ENCODE measurements around the gene WDR86. TPM values are rescaled to one million over a fixed set of nuclear protein-coding genes. Genes with fewer than 3 reads are reported as not detected.

Gene WDR86
- total RNA-seq, 1 experiment from 2014 or later: 24.4 TPM

- peak; percentile 46 for ATAC-seq
- no peaks in the 10 kb centered on the region for H3K36me3 Mint-ChIP-seq
- H3K27me3 Mint-ChIP-seq (ENCODE audit: low read depth): peaks cover 39% of the 10 kb centered on the region
- ChIA-PET POLR2A (interaction anchor here (0.9 kb wide), 1 partner anchor 26 kb away, joined by 3 read pairs; no protein-coding TSS in a partner anchor), CTCF (interaction anchor here (0.6 to 3.2 kb wide), 6 partner anchors 9 to 391 kb away, joined by 3 to 22 read pairs (median 3); partner anchors contain the start of gene CRYGN)
- peak overlapping the region; percentile 22; the same call in 1 of the 2 replicates for H3K27ac Mint-ChIP-seq
- no peaks in the 10 kb centered on the region for H3K9me3 Mint-ChIP-seq
- H3K4me1 Mint-ChIP-seq: peaks cover 38% of the 10 kb centered on the region
- DNase-seq (ENCODE audit: low spot score): peak; percentile 39
- peak overlapping the region; percentile 74 for H3K4me3 Mint-ChIP-seq
- TF ChIP-seq USF1 (CRISPR knock-in tag; IDR thresholded peaks at IDR 0.05) (no peak), IRF2 (CRISPR knock-in tag; IDR thresholded peaks at IDR 0.05; ENCODE audit: borderline replicate concordance, low read depth) (no peak), ZNF532 (CRISPR knock-in tag; IDR thresholded peaks at IDR 0.05; ENCODE audit: borderline replicate concordance) (no peak), ZMAT4 (CRISPR knock-in tag; IDR thresholded peaks at IDR 0.05) (no peak), ZNF263 (CRISPR knock-in tag; IDR thresholded peaks at IDR 0.05; ENCODE audit: low read depth) (0 out of 2 replicates have a peak, but pooled peaks have one; percentile 63), FOXP4 (CRISPR knock-in tag; IDR thresholded peaks at IDR 0.05) (0 out of 2 replicates have a peak, but pooled peaks have one; percentile 53), ZNF317 (CRISPR knock-in tag; IDR thresholded peaks at IDR 0.05; ENCODE audit: borderline replicate concordance, low read depth) (no peak), RELA (CRISPR knock-in tag; IDR thresholded peaks at IDR 0.05; ENCODE audit: borderline replicate concordance) (no peak), JUN (CRISPR knock-in tag; IDR thresholded peaks at IDR 0.05) (peak; percentile 87), ZNF396 (CRISPR knock-in tag; IDR thresholded peaks at IDR 0.05; ENCODE audit: borderline replicate concordance) (no peak), PRDM15 (CRISPR knock-in tag; IDR thresholded peaks at IDR 0.05) (no peak), ZNF121 (CRISPR knock-in tag; IDR thresholded peaks at IDR 0.05) (peak; percentile 88), TEAD4 (CRISPR knock-in tag; IDR thresholded peaks at IDR 0.05) (0 out of 2 replicates have a peak, but pooled peaks have one; percentile 45), MAX (CRISPR knock-in tag; IDR thresholded peaks at IDR 0.05) (peak; percentile 5; the same call in 1 of the 2 replicates), ERG (CRISPR knock-in tag; IDR thresholded peaks at IDR 0.05) (no peak), ETV6 (CRISPR knock-in tag; IDR thresholded peaks at IDR 0.05) (peak; percentile 66; the same call in 1 of the 2 replicates)
Measured at GRCh38 chr7:151408839-151409666, 785 bp downstream of the WDR86 start.
